Measurements from ENCODE around the gene SOAT1.

Gene SOAT1

DNA sequence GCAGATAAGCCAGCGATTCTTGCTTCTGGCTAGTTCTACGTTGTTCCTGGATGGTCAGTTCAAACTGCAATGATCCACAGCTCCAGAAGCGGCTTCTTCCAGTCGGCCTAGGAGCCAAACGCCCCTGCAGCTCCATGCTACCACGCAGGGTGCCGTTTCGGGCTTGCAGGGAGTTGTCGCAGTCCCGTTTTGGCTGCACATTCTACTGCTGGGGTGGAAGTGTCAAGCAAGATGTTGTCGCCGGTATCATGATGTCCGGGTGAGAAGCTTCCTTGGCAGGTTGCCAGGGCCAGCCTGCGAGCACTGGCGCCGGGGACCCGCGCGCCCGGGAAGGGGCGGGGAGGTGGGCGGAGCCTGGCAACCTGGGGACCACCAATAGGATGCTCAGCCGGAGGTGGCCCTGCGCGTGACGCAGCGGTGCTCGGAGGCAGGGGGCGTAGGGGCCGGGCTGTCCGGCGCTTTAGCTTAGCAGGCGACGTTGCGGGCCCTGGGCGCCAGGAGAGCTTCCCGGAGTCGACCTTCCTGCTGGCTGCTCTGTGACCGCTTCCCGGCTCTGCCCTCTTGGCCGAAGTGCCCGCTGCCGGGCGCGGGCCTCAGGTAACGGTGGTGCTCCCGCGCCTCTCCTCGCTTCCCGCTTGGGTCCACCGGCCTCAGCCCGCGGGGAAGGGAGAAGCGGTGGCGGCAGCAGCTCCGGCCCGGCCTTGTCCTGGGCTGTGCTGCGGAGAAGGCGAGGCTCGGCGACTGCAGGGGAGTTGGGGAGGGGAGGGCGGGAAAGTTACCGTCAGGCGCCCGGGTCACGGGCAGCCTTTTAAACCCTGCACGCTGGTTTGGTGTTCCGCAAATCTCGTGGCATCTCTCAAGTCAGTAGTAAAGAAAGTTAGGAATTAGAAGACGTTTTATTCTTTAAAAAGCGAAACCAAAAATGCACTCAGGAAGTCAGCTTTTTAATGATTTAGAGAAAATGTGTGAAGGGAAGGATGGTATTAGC, at the start of gene SOAT1 (continued):
- TF ChIP-seq, protein P1, sequence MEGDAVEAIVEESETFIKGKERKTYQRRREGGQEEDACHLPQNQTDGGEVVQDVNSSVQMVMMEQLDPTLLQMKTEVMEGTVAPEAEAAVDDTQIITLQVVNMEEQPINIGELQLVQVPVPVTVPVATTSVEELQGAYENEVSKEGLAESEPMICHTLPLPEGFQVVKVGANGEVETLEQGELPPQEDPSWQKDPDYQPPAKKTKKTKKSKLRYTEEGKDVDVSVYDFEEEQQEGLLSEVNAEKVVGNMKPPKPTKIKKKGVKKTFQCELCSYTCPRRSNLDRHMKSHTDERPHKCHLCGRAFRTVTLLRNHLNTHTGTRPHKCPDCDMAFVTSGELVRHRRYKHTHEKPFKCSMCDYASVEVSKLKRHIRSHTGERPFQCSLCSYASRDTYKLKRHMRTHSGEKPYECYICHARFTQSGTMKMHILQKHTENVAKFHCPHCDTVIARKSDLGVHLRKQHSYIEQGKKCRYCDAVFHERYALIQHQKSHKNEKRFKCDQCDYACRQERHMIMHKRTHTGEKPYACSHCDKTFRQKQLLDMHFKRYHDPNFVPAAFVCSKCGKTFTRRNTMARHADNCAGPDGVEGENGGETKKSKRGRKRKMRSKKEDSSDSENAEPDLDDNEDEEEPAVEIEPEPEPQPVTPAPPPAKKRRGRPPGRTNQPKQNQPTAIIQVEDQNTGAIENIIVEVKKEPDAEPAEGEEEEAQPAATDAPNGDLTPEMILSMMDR (tag by site-specific recombination; IDR thresholded peaks at IDR 0.05): peak; percentile 72
- TF ChIP-seq ZNF324 (tag by site-specific recombination; IDR thresholded peaks at IDR 0.05) (peak; percentile 88), ZNF561 (tag by site-specific recombination; IDR thresholded peaks at IDR 0.05; ENCODE audit: borderline replicate concordance) (peak; percentile 87; the same call in 1 of the 2 replicates), ZNF571 (tag by site-specific recombination; IDR thresholded peaks at IDR 0.05) (no peak), ZNF521 (tag by site-specific recombination; IDR thresholded peaks at IDR 0.05) (no peak), ZFP3 (tag by site-specific recombination; IDR thresholded peaks at IDR 0.05; ENCODE audit: low read depth) (0 out of 2 replicates have a peak, but pooled peaks have one; percentile 26), ZBTB7A (tag by site-specific recombination; IDR thresholded peaks at IDR 0.05; ENCODE audit: low read depth) (no peak; the same call in 1 of the 2 replicates), ZFP37 (tag by site-specific recombination; IDR thresholded peaks at IDR 0.05) (peak; percentile 97), ZNF274 (IDR thresholded peaks at IDR 0.05; ENCODE audit: low read length) (no peak), ZNF274 (tag by site-specific recombination; IDR thresholded peaks at IDR 0.05; ENCODE audit: borderline replicate concordance) (no peak), ZNF600 (tag by site-specific recombination; IDR thresholded peaks at IDR 0.05) (peak; percentile 98), ZNF707 (tag by site-specific recombination; IDR thresholded peaks at IDR 0.05) (no peak), ZNF112 (tag by site-specific recombination; IDR thresholded peaks at IDR 0.05) (peak; percentile 64; the same call in 1 of the 2 replicates), ZFP41 (tag by site-specific recombination; IDR thresholded peaks at IDR 0.05; ENCODE audit: borderline replicate concordance) (no peak), TRIM28 (IDR thresholded peaks at IDR 0.05; ENCODE audit: borderline replicate concordance, low read length) (peak; percentile 56; the same call in 1 of the 2 replicates)
- TF ChIP-seq, protein P2, sequence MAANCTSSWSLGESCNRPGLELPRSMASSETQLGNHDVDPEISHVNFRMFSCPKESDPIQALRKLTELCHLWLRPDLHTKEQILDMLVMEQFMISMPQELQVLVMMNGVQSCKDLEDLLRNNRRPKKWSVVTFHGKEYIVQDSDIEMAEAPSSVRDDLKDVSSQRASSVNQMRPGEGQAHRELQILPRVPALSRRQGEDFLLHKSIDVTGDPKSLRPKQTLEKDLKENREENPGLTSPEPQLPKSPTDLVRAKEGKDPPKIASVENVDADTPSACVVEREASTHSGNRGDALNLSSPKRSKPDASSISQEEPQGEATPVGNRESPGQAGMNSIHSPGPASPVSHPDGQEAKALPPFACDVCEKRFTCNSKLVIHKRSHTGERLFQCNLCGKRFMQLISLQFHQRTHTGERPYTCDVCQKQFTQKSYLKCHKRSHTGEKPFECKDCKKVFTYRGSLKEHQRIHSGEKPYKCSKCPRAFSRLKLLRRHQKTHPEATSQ (tag by site-specific recombination; IDR thresholded peaks at IDR 0.05): peak; percentile 95
- TF ChIP-seq, protein P3, sequence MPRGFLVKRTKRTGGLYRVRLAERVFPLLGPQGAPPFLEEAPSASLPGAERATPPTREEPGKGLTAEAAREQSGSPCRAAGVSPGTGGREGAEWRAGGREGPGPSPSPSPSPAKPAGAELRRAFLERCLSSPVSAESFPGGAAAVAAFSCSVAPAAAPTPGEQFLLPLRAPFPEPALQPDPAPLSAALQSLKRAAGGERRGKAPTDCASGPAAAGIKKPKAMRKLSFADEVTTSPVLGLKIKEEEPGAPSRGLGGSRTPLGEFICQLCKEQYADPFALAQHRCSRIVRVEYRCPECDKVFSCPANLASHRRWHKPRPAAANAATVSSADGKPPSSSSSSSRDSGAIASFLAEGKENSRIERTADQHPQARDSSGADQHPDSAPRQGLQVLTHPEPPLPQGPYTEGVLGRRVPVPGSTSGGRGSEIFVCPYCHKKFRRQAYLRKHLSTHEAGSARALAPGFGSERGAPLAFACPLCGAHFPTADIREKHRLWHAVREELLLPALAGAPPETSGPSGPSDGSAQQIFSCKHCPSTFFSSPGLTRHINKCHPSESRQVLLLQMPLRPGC (tag by site-specific recombination; IDR thresholded peaks at IDR 0.05): peak; percentile 25; the same call in 1 of the 2 replicates
- TF ChIP-seq, protein P4, sequence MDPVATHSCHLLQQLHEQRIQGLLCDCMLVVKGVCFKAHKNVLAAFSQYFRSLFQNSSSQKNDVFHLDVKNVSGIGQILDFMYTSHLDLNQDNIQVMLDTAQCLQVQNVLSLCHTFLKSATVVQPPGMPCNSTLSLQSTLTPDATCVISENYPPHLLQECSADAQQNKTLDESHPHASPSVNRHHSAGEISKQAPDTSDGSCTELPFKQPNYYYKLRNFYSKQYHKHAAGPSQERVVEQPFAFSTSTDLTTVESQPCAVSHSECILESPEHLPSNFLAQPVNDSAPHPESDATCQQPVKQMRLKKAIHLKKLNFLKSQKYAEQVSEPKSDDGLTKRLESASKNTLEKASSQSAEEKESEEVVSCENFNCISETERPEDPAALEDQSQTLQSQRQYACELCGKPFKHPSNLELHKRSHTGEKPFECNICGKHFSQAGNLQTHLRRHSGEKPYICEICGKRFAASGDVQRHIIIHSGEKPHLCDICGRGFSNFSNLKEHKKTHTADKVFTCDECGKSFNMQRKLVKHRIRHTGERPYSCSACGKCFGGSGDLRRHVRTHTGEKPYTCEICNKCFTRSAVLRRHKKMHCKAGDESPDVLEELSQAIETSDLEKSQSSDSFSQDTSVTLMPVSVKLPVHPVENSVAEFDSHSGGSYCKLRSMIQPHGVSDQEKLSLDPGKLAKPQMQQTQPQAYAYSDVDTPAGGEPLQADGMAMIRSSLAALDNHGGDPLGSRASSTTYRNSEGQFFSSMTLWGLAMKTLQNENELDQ (tag by site-specific recombination; IDR thresholded peaks at IDR 0.05; ENCODE audit: low read depth): no peak
- TF ChIP-seq, protein P5, sequence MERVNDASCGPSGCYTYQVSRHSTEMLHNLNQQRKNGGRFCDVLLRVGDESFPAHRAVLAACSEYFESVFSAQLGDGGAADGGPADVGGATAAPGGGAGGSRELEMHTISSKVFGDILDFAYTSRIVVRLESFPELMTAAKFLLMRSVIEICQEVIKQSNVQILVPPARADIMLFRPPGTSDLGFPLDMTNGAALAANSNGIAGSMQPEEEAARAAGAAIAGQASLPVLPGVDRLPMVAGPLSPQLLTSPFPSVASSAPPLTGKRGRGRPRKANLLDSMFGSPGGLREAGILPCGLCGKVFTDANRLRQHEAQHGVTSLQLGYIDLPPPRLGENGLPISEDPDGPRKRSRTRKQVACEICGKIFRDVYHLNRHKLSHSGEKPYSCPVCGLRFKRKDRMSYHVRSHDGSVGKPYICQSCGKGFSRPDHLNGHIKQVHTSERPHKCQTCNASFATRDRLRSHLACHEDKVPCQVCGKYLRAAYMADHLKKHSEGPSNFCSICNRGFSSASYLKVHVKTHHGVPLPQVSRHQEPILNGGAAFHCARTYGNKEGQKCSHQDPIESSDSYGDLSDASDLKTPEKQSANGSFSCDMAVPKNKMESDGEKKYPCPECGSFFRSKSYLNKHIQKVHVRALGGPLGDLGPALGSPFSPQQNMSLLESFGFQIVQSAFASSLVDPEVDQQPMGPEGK (tag by site-specific recombination; IDR thresholded peaks at IDR 0.05): peak; percentile 91
- TF ChIP-seq, protein P6, sequence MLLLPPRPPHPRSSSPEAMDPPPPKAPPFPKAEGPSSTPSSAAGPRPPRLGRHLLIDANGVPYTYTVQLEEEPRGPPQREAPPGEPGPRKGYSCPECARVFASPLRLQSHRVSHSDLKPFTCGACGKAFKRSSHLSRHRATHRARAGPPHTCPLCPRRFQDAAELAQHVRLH (tag by site-specific recombination; IDR thresholded peaks at IDR 0.05): no peak; the same call in 1 of the 2 replicates
- TF ChIP-seq, protein P7, sequence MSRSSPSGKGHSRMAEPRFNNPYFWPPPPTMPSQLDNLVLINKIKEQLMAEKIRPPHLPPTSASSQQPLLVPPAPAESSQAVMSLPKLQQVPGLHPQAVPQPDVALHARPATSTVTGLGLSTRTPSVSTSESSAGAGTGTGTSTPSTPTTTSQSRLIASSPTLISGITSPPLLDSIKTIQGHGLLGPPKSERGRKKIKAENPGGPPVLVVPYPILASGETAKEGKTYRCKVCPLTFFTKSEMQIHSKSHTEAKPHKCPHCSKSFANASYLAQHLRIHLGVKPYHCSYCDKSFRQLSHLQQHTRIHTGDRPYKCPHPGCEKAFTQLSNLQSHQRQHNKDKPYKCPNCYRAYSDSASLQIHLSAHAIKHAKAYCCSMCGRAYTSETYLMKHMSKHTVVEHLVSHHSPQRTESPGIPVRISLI (tag by site-specific recombination; IDR thresholded peaks at IDR 0.05): 0 out of 2 replicates have a peak, but pooled peaks have one; percentile 33
- TF ChIP-seq, protein P8, sequence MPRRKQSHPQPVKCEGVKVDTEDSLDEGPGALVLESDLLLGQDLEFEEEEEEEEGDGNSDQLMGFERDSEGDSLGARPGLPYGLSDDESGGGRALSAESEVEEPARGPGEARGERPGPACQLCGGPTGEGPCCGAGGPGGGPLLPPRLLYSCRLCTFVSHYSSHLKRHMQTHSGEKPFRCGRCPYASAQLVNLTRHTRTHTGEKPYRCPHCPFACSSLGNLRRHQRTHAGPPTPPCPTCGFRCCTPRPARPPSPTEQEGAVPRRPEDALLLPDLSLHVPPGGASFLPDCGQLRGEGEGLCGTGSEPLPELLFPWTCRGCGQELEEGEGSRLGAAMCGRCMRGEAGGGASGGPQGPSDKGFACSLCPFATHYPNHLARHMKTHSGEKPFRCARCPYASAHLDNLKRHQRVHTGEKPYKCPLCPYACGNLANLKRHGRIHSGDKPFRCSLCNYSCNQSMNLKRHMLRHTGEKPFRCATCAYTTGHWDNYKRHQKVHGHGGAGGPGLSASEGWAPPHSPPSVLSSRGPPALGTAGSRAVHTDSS (tag by site-specific recombination; IDR thresholded peaks at IDR 0.05): no peak
- TF ChIP-seq, protein P9, sequence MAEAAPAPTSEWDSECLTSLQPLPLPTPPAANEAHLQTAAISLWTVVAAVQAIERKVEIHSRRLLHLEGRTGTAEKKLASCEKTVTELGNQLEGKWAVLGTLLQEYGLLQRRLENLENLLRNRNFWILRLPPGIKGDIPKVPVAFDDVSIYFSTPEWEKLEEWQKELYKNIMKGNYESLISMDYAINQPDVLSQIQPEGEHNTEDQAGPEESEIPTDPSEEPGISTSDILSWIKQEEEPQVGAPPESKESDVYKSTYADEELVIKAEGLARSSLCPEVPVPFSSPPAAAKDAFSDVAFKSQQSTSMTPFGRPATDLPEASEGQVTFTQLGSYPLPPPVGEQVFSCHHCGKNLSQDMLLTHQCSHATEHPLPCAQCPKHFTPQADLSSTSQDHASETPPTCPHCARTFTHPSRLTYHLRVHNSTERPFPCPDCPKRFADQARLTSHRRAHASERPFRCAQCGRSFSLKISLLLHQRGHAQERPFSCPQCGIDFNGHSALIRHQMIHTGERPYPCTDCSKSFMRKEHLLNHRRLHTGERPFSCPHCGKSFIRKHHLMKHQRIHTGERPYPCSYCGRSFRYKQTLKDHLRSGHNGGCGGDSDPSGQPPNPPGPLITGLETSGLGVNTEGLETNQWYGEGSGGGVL (tag by site-specific recombination; IDR thresholded peaks at IDR 0.05): no peak; the same call in 1 of the 2 replicates

All from HEK293 (cell line).